ENCODE results near the gene NKAIN2. TPM values are rescaled to one million over a fixed set of nuclear protein-coding genes. Genes with fewer than 3 reads are reported as not detected.

Gene NKAIN2
- total RNA-seq, 1 experiment from 2014 or later = not detected

GRCh38 chr6:124777863-124778262, 974.2 kb downstream of the NKAIN2 start:
- Histone ChIP-seq H3K9me2 (ENCODE audit: insufficient read depth) (no peaks in the 10 kb centered on the region), H2AFZ (ENCODE audit: low read depth, low read length, poor library complexity, severe bottlenecking) (no peak overlapping the region), H3K4me2 (ENCODE audit: low read length) (no peak overlapping the region), H3K4me1 (ENCODE audit: control insufficient read depth in 1 of 2, insufficient read depth in 2 of 2, low read length in 2 of 2) (no peaks in the 10 kb centered on the region), H4K20me1 (ENCODE audit: insufficient read depth) (no peaks in the 10 kb centered on the region), H3K36me3 (ENCODE audit: control insufficient read depth in 1 of 2, insufficient read depth in 2 of 2, low read length in 2 of 2) (no peaks in the 10 kb centered on the region), H3K79me2 (ENCODE audit: insufficient read depth, low read length) (no peaks in the 10 kb centered on the region), H3K9me3 (ENCODE audit: control insufficient read depth in 1 of 2, insufficient read depth in 1 of 2, low read depth in 1 of 2, low read length in 2 of 2) (no peaks in the 10 kb centered on the region), H3K27ac (ENCODE audit: low read depth, low read length) (no peak overlapping the region), H3K27me3 (ENCODE audit: insufficient read depth, low read length) (peaks cover 72% of the 10 kb centered on the region), H3K9ac (ENCODE audit: low read length) (no peak overlapping the region), H3K4me3 (replicated peaks in 1 of 2; ENCODE audit: low read depth in 1 of 2, low read length in 2 of 2) (no peak overlapping the region)
- no peak for TF ChIP-seq SRF (IDR thresholded peaks at IDR 0.05; ENCODE audit: low read depth)
- no peak for TF ChIP-seq FOSL1 (IDR thresholded peaks at IDR 0.05; ENCODE audit: low read depth)
- TF ChIP-seq, protein P1, sequence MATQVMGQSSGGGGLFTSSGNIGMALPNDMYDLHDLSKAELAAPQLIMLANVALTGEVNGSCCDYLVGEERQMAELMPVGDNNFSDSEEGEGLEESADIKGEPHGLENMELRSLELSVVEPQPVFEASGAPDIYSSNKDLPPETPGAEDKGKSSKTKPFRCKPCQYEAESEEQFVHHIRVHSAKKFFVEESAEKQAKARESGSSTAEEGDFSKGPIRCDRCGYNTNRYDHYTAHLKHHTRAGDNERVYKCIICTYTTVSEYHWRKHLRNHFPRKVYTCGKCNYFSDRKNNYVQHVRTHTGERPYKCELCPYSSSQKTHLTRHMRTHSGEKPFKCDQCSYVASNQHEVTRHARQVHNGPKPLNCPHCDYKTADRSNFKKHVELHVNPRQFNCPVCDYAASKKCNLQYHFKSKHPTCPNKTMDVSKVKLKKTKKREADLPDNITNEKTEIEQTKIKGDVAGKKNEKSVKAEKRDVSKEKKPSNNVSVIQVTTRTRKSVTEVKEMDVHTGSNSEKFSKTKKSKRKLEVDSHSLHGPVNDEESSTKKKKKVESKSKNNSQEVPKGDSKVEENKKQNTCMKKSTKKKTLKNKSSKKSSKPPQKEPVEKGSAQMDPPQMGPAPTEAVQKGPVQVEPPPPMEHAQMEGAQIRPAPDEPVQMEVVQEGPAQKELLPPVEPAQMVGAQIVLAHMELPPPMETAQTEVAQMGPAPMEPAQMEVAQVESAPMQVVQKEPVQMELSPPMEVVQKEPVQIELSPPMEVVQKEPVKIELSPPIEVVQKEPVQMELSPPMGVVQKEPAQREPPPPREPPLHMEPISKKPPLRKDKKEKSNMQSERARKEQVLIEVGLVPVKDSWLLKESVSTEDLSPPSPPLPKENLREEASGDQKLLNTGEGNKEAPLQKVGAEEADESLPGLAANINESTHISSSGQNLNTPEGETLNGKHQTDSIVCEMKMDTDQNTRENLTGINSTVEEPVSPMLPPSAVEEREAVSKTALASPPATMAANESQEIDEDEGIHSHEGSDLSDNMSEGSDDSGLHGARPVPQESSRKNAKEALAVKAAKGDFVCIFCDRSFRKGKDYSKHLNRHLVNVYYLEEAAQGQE (IDR thresholded peaks at IDR 0.05; ENCODE audit: low read depth) = no peak
- intact Hi-C loops (cut with micrococcal nuclease) = no loop called here
- CTCF ChIA-PET = no interaction called here
- no TSS peak for BruUV-seq (replicated peaks)
- POLR2A ChIA-PET = no interaction called here
- RAD21 ChIA-PET (ENCODE audit: low non-redundant PET in 1 of 2, low total read pairs in 2 of 2, uncharacterized antibody in 2 of 2, unreplicated experiment in 2 of 2) = no interaction called here
- ATAC-seq (no peak), DNase-seq (ENCODE audit: low read depth, low spot score) (no peak)

DNA sequence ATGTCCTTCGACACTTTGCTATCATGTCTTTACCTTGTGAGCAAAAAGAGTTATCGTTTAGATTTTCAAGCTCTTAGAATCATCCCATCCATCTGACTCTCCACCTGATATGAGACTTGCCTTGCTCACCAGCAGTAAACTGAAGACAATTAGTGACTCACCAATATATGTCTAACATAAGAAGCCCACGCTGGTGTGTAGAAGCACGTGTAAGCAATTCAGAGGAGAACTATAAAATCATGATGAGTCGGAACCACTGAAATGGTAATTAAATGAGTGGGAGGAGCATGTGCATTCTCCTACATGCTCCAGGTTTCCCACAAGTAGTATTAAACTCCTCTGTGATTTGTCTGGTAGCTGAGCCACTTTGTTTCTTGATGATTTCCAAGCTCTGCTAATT, 977.0 kb downstream of the NKAIN2 start:
- RAD21 ChIA-PET (ENCODE audit: low non-redundant PET in 1 of 2, low total read pairs in 2 of 2, uncharacterized antibody in 2 of 2, unreplicated experiment in 2 of 2) = no interaction called here
- peaks cover 66% of the 10 kb centered on the region for H3K27me3 ChIP-seq (ENCODE audit: insufficient read depth, low read length)
- H4K20me1 ChIP-seq (ENCODE audit: insufficient read depth) = no peaks in the 10 kb centered on the region
- ATAC-seq (no peak), DNase-seq (ENCODE audit: low read depth, low spot score) (no peak)
- H3K36me3 ChIP-seq (ENCODE audit: control insufficient read depth in 1 of 2, insufficient read depth in 2 of 2, low read length in 2 of 2) = no peaks in the 10 kb centered on the region
- BruUV-seq (replicated peaks) = no TSS peak
- H3K9ac ChIP-seq (ENCODE audit: low read length) = no peak overlapping the region
- H3K79me2 ChIP-seq (ENCODE audit: insufficient read depth, low read length) = no peaks in the 10 kb centered on the region
- no peak overlapping the region for H3K4me2 ChIP-seq (ENCODE audit: low read length)
- H3K27ac ChIP-seq (ENCODE audit: low read depth, low read length) = no peak overlapping the region
- no peaks in the 10 kb centered on the region for H3K9me2 ChIP-seq (ENCODE audit: insufficient read depth)
- POLR2A ChIA-PET = no interaction called here
- no peak for TF ChIP-seq ELF1 (IDR thresholded peaks at IDR 0.05; ENCODE audit: borderline replicate concordance, low read depth)
- TF ChIP-seq, protein P2, sequence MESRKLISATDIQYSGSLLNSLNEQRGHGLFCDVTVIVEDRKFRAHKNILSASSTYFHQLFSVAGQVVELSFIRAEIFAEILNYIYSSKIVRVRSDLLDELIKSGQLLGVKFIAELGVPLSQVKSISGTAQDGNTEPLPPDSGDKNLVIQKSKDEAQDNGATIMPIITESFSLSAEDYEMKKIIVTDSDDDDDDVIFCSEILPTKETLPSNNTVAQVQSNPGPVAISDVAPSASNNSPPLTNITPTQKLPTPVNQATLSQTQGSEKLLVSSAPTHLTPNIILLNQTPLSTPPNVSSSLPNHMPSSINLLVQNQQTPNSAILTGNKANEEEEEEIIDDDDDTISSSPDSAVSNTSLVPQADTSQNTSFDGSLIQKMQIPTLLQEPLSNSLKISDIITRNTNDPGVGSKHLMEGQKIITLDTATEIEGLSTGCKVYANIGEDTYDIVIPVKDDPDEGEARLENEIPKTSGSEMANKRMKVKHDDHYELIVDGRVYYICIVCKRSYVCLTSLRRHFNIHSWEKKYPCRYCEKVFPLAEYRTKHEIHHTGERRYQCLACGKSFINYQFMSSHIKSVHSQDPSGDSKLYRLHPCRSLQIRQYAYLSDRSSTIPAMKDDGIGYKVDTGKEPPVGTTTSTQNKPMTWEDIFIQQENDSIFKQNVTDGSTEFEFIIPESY (IDR thresholded peaks at IDR 0.05; ENCODE audit: extremely low read depth, insufficient replicate concordance, low read length) = no peak
- TF ChIP-seq, protein P3, sequence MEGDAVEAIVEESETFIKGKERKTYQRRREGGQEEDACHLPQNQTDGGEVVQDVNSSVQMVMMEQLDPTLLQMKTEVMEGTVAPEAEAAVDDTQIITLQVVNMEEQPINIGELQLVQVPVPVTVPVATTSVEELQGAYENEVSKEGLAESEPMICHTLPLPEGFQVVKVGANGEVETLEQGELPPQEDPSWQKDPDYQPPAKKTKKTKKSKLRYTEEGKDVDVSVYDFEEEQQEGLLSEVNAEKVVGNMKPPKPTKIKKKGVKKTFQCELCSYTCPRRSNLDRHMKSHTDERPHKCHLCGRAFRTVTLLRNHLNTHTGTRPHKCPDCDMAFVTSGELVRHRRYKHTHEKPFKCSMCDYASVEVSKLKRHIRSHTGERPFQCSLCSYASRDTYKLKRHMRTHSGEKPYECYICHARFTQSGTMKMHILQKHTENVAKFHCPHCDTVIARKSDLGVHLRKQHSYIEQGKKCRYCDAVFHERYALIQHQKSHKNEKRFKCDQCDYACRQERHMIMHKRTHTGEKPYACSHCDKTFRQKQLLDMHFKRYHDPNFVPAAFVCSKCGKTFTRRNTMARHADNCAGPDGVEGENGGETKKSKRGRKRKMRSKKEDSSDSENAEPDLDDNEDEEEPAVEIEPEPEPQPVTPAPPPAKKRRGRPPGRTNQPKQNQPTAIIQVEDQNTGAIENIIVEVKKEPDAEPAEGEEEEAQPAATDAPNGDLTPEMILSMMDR (IDR thresholded peaks at IDR 0.05 in 2 of 3, conservative IDR thresholded peaks at IDR 0.05 in 1 of 3; ENCODE audit: borderline replicate concordance in 1 of 3, insufficient read depth in 1 of 3, low read depth in 2 of 3, low read length in 2 of 3) = no peak
- no peak for TF ChIP-seq ZFX (IDR thresholded peaks at IDR 0.05)
- no peak for TF ChIP-seq EZH2phosphoT487 (IDR thresholded peaks at IDR 0.05; ENCODE audit: borderline replicate concordance)
- TF ChIP-seq POLR2AphosphoS5 (IDR thresholded peaks at IDR 0.05; ENCODE audit: low read depth, low read length) = no peak
- no peak for TF ChIP-seq YY1 (IDR thresholded peaks at IDR 0.05; ENCODE audit: extremely low read depth, insufficient replicate concordance, low read depth, low read length)
- no peaks in the 10 kb centered on the region for H3K4me1 ChIP-seq (ENCODE audit: control insufficient read depth in 1 of 2, insufficient read depth in 2 of 2, low read length in 2 of 2)
- no peak overlapping the region for H2AFZ ChIP-seq (ENCODE audit: low read depth, low read length, poor library complexity, severe bottlenecking)
- H3K9me3 ChIP-seq (ENCODE audit: control insufficient read depth in 1 of 2, insufficient read depth in 1 of 2, low read depth in 1 of 2, low read length in 2 of 2) = no peaks in the 10 kb centered on the region
- H3K4me3 ChIP-seq (replicated peaks in 1 of 2; ENCODE audit: low read depth in 1 of 2, low read length in 2 of 2) = no peak overlapping the region
- intact Hi-C loops (cut with micrococcal nuclease) = no loop called here
- CTCF ChIA-PET = no interaction called here
